Ovary (tissue), 9 donors: ENCODE measurements around the gene CD300H. TPM values are rescaled to one million over a fixed set of nuclear protein-coding genes. Genes with fewer than 3 reads are reported as not detected.

ENCODE experiments used
- DNase-seq, 5 donors: peaks; one replicate each; pipeline ENCODE4 v3.0.0-alpha.2; 2019 to 2020
- H3K27ac ChIP-seq, 2 donors: fragments of 200-600 bp; one replicate each; pipeline versions ENCODE4 v1.5.1 to v1.8.0; 2019 to 2022
- H3K27me3 ChIP-seq: fragments of 200-600 bp; one replicate; pipeline ENCODE4 v1.8.0; 2022
- H3K36me3 ChIP-seq: fragments of 200-600 bp; sonication (generic); one replicate; pipeline ENCODE4 v1.5.1; 2019
- H3K4me1 ChIP-seq: one replicate; pipeline ENCODE4 v1.8.1; 2013; ENCODE audit warnings: mild to moderate bottlenecking, moderate library complexity; ENCODE audit not compliant: insufficient read depth
- H3K4me3 ChIP-seq: fragments of 200-600 bp; sonication (generic); one replicate; pipeline ENCODE4 v1.5.1; 2017
- H3K9me3 ChIP-seq, 2 donors: fragments of 200-600 bp in 1 of 2; sonication (generic) in 1 of 2; one replicate each; pipeline versions ENCODE4 v1.5.1 to v1.8.1; 2013 to 2019; ENCODE audit warnings: mild to moderate bottlenecking in 1 of 2, moderate library complexity in 1 of 2
- EP300 ChIP-seq: sonication (generic); formaldehyde crosslinking; IDR thresholded peaks from one replicate; pipeline ENCODE4 v1.6.1; 2017; ENCODE audit warnings: antibody characterized with exemption
- POLR2A ChIP-seq: fragments of 450-650 bp; IDR thresholded peaks from one replicate; pipeline ENCODE4 v1.6.1; 2017; ENCODE audit warnings: antibody characterized with exemption, mild to moderate bottlenecking, moderate library complexity
- WGBS, 3 donors: extraction: QIAGEN DNeasy Blood & Tissue Kit in 1 of 3; methylation state at CpG; one replicate each; pipeline versions ENCODE4 v1.1.5 to v1.1.7; 2013 to 2017; 5-methylcytosine and 5-hydroxymethylcytosine counted together
- intact Hi-C, 4 donors: fragments of 100-400 bp; cut with DNase I; formaldehyde crosslinking; loops; one replicate each; pipeline versions ENCODE4 v1.11.0 to v1.15.1; 2022 to 2023
- polyA plus RNA-seq, 2 donors: library from polyadenylated mRNA; stranded (reverse); fragments of 200-250 nt in 1 of 2; fragments of 350-450 nt in 1 of 2; fragmentation: Illumina TruSeq in 1 of 2; extraction: RNeasy Lipid Tissue Mini Kit (QIAGEN cat#74804) in 1 of 2; gene quantifications; one replicate each; pipeline ENCODE4 v1.2.3, GENCODE V29; 2013 to 2014
- total RNA-seq, 7 donors: library from RNA; depleted of rRNA in 2 of 7; stranded (reverse); fragments of >200 nt in 2 of 7; fragmentation: NEBNext Ultra II Directional in 3 of 7; extraction: Animal tissue kit (Norgen Biotek cat#: 25700) in 3 of 7; gene quantifications; one replicate each; pipeline versions ENCODE4 v1.1.0 to v1.2.4, GENCODE V29; 2016 to 2023
- TF ChIP-seq, protein P1 (sequence below), 3 donors: fragments of 450-650 bp in 2 of 3; fragments of 200-600 bp in 1 of 3; IDR thresholded peaks; one replicate each; pipeline versions ENCODE4 v1.5.1 to v1.8.0; 2016 to 2022; ENCODE audit warnings: antibody characterized with exemption in 3 of 3, mild to moderate bottlenecking in 1 of 3
- donor health status: DM: no; HTN: no; CAD: no; lungs with moderate emphysema.
- donor health status: DM: no; HTN: no; CAD: no.
- donor health status: Bipolar disorder and iron deficiency.
- donor health status: DM: yes; HTN: yes; CAD: no.
- donor health status: DM: no; HTN: no; CAD: no.
- donor health status: DM: yes; HTN: yes; CAD: no.

Gene CD300H
- total and polyA plus RNA-seq, 9 donors: not detected

DNA sequence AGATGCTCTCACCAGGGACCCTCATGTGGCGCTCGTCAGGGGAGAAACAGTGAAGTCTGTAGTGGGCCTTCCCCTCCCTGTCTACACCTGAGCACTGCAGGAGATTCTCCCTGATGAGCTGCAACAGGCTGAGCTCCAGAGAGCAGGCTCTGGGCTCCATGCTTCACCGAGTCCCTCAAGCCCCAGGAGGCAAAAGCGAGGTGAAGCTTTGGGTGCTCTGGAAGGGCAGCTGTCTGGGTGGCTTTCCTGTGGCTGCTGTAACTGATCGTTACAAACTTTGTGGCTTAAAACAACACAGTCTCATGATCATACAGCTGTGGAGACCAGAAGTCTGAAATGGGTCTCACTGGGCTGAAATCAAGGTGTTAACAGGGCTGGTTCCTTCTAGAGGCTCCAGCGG, 36.9 kb upstream of the CD300H start:
- Histone ChIP-seq H3K4me1 (no peaks in the 10 kb centered on the region), H3K27ac (no peak overlapping the region), H3K9me3 (no peaks in the 10 kb centered on the region), H3K4me3 (no peak overlapping the region), H3K36me3 (no peaks in the 10 kb centered on the region), H3K27me3 (no peaks in the 10 kb centered on the region)
- intact Hi-C loops: no loop called here
- TF ChIP-seq, protein P1, sequence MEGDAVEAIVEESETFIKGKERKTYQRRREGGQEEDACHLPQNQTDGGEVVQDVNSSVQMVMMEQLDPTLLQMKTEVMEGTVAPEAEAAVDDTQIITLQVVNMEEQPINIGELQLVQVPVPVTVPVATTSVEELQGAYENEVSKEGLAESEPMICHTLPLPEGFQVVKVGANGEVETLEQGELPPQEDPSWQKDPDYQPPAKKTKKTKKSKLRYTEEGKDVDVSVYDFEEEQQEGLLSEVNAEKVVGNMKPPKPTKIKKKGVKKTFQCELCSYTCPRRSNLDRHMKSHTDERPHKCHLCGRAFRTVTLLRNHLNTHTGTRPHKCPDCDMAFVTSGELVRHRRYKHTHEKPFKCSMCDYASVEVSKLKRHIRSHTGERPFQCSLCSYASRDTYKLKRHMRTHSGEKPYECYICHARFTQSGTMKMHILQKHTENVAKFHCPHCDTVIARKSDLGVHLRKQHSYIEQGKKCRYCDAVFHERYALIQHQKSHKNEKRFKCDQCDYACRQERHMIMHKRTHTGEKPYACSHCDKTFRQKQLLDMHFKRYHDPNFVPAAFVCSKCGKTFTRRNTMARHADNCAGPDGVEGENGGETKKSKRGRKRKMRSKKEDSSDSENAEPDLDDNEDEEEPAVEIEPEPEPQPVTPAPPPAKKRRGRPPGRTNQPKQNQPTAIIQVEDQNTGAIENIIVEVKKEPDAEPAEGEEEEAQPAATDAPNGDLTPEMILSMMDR (IDR thresholded peaks at IDR 0.05): no peak
- TF ChIP-seq EP300 (no peak), POLR2A (no peak)
- DNase-seq: no peak
- 78 to 93% (median 85%) methylated on average over 6 of the region's 6 CpGs for WGBS, 3 donors

DNA sequence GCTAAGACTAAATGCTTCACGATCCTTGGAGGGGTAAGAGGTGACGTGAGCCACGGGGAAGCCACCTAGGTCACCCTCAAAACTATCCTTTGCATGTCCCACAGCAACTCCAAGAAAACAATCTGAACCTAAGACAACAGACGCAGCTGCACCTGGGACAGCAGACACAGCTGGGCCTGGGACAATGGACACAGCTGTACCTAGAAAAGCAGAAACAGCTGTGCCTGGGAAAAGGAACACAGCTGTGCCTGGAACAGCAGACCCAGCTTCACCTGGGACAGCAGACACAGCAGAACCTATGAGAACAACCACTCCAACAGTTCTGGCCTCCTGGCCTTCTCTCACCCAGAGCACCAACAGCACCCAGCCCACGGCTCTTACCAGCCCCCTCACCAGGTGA, 36.4 kb upstream of the CD300H start:
- no peak overlapping the region for H3K27ac ChIP-seq
- H3K36me3 ChIP-seq: no peaks in the 10 kb centered on the region
- no peaks in the 10 kb centered on the region for H3K27me3 ChIP-seq
- 59 to 76% (median 64%) methylated on average over 5 of the region's 5 CpGs for WGBS, 3 donors
- no peak for DNase-seq
- TF ChIP-seq, protein P1 (IDR thresholded peaks at IDR 0.05): no peak
- TF ChIP-seq POLR2A: no peak
- no peak for TF ChIP-seq EP300
- intact Hi-C loops: no loop called here
- H3K9me3 ChIP-seq: no peaks in the 10 kb centered on the region
- no peaks in the 10 kb centered on the region for H3K4me1 ChIP-seq
- H3K4me3 ChIP-seq: no peak overlapping the region

DNA sequence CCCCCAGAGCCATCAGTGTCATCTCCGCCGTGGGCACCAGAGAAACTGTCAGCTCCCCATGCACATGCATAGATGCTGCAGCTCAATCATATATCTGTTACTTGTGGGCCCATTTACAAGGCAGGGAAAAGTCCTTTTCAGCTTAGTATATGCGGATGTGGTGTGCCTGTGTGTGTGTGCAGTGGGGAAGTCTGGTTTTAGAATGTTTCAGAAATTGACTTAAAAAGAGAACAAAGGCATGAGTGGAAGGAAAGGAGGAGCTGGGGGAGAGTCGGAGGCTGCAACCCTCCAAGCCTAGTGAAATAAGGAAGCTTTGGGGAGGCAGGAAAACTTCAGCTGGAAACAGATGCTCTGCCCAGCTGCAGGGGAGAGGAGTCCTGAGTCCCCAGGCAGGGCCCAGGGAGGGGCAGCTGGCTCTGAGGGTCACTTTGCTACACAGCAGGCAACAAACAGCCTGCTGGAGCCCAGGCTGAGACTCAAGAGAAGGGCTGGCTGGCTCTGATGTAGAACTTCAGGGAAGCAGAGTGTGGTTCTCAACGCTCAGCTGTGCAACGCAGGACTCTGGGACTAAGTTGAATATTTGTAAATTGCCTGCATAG, 35.8 kb upstream of the CD300H start:
- Histone ChIP-seq H3K27ac (no peak overlapping the region), H3K9me3 (no peaks in the 10 kb centered on the region), H3K4me1 (no peaks in the 10 kb centered on the region), H3K4me3 (no peak overlapping the region), H3K27me3 (no peaks in the 10 kb centered on the region), H3K36me3 (no peaks in the 10 kb centered on the region)
- WGBS, 3 donors: 50 to 57% (median 51%) methylated on average over 6 of the region's 6 CpGs
- TF ChIP-seq POLR2A: no peak
- no peak for TF ChIP-seq EP300
- TF ChIP-seq, protein P1 (IDR thresholded peaks at IDR 0.05): no peak
- intact Hi-C loops: no loop called here
- DNase-seq: no peak

DNA sequence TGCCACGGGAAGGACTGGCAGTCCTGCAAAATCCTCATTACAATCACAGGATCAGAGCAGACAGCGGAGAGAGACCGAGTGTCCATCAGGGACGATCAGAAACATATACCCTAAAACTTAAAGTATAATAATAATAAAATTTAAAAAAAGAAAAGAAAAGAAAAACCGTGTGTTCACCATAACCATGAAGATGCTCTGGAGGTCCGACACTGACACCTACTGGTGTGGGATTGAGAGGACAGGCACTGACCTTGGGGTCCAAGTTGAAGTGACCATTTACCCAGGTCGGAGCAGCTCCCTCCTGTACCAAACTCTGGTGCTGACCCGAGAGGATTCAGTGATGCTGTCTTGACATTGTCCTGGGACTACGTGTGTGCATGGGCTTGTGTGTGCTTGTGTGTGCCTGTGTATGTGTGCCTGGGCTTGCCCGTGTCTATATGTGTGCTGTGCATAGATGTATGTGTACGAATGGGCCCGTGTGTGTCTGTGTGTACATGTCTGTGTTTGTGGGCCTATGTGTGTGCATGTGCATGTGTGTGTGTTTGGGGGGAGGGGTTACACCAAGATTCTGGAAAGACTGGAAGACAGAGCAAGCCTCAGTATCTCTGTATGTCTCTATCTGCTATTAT, 34.7 kb upstream of the CD300H start:
- 44 to 52% (median 46%) methylated on average over 12 of the region's 12 CpGs for WGBS, 3 donors
- no peak for DNase-seq
- no peak overlapping the region for H3K27ac ChIP-seq
- intact Hi-C loops: no loop called here
- no peak overlapping the region for H3K4me3 ChIP-seq
- no peaks in the 10 kb centered on the region for H3K36me3 ChIP-seq
- H3K4me1 ChIP-seq: no peaks in the 10 kb centered on the region
- TF ChIP-seq, protein P1 (IDR thresholded peaks at IDR 0.05): no peak
- no peak for TF ChIP-seq POLR2A
- TF ChIP-seq EP300: no peak
- no peaks in the 10 kb centered on the region for H3K9me3 ChIP-seq
- H3K27me3 ChIP-seq: no peaks in the 10 kb centered on the region
